Activated naive CD8-positive, alpha-beta T cell treated with anti-CD3 and anti-CD28 coated beads, Interleukin-2, amount 10 ng/mL, durations not matched to agents 7 days and 5 days (primary cell): ENCODE results near the gene CREB5. TPM values are rescaled to one million over a fixed set of nuclear protein-coding genes. Genes with fewer than 3 reads are reported as not detected.
A peak's percentile ranks its signal among the peaks of the same experiment; 100 is the strongest.

Source experiments
- ATAC-seq: fragments of 150-1000 bp; cut with Tn5 transposase; one replicate; pipeline ENCODE4 v1.10.0; 2021; ENCODE audit warnings: low read depth, moderate library complexity
- POLR2A ChIA-PET: fragments of 350-600 bp; sonication (Branson Sonifier 250); formaldehyde crosslinking; loops from one replicate; lab custom pipeline; 2021; ENCODE audit warnings: antibody characterized with exemption; lab: Charles Lee
- DNase-seq: peaks from one replicate; pipeline ENCODE4 v3.0.0; 2021
- H3K27ac Mint-ChIP-seq: one replicate; pipeline ENCODE4 v1.8.0; 2022; ENCODE audit warnings: mild to moderate bottlenecking, mixed read lengths
- H3K27me3 Mint-ChIP-seq: one replicate; pipeline ENCODE4 v1.8.0; 2022; ENCODE audit warnings: mild to moderate bottlenecking, moderate library complexity, mixed read lengths
- H3K36me3 Mint-ChIP-seq: one replicate; pipeline ENCODE4 v1.8.0; 2021; ENCODE audit warnings: mild to moderate bottlenecking, mixed read lengths
- H3K4me1 Mint-ChIP-seq: one replicate; pipeline ENCODE4 v1.8.0; 2021; ENCODE audit warnings: mixed read lengths
- H3K4me3 Mint-ChIP-seq: one replicate; pipeline ENCODE4 v1.8.0; 2022; ENCODE audit warnings: mild to moderate bottlenecking, moderate library complexity, mixed read lengths
- H3K9me3 Mint-ChIP-seq: one replicate; pipeline ENCODE4 v1.8.0; 2021; ENCODE audit warnings: mixed read lengths
- total RNA-seq, 2 experiments: library from RNA; stranded (reverse); gene quantifications; one replicate each; pipeline ENCODE4 v1.2.3, GENCODE V29; 2021

CREB5 gene
- total RNA-seq, 2 experiments from 2014 or later = not detected

DNA sequence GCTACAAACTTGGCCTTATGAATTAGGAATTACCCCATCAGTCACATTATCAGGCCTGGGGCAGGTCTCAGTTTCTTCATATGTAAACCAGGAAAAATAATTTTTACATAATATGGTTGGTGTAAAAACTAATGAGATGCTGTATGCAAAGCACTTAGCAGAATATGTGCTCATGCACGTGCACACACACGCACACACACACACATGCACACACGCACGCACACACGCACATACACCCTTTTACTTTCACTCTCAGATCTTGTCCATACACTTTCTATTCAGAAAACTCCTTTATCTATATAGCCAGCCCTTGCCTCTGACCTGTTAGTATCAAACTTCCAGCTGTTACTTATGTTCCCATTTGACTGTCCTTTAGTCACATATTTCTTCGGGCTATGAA lies 92.7 kb downstream of the CREB5 start:
- DNase-seq (no peak), ATAC-seq (no peak)
- no peaks in the 10 kb centered on the region for H3K36me3 Mint-ChIP-seq
- no peak overlapping the region for H3K4me3 Mint-ChIP-seq
- H3K9me3 Mint-ChIP-seq = no peaks in the 10 kb centered on the region
- no peak overlapping the region for H3K27ac Mint-ChIP-seq
- POLR2A ChIA-PET = no interaction called here
- H3K27me3 Mint-ChIP-seq = peaks cover 9% of the 10 kb centered on the region
- H3K4me1 Mint-ChIP-seq = peaks cover 13% of the 10 kb centered on the region

DNA sequence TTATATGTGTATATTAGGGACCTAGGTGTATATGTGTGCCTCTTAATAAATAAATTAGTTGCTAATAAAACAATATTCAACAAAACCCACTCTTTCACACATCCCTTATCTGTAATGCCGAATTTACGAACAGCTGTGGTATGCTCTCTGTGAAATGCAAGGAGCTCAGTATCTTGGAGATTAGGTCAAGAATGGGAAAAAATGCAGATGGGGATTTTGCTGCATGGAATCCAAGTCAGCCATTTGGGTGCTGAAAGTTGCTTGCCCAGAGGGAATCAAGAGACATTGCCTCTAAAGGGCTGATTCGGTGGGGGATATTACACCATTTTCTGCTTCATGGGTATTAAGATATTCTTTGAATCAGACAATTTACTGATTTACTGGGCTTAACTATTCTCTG lies 93.5 kb downstream of the CREB5 start:
- Mint-ChIP-seq H3K27me3 (peaks cover 9% of the 10 kb centered on the region), H3K4me3 (no peak overlapping the region), H3K9me3 (no peaks in the 10 kb centered on the region), H3K27ac (no peak overlapping the region), H3K4me1 (peaks cover 6% of the 10 kb centered on the region), H3K36me3 (no peaks in the 10 kb centered on the region)
- ATAC-seq (no peak), DNase-seq (no peak)
- POLR2A ChIA-PET = no interaction called here

- POLR2A ChIA-PET = no interaction called here
- Mint-ChIP-seq H3K9me3 (no peaks in the 10 kb centered on the region), H3K4me3 (no peak overlapping the region), H3K27me3 (peaks cover 18% of the 10 kb centered on the region), H3K4me1 (peaks cover 5% of the 10 kb centered on the region), H3K27ac (no peak overlapping the region), H3K36me3 (no peaks in the 10 kb centered on the region)
- no peak for ATAC-seq
- DNase-seq = no peak
These were observed 95.4 kb downstream of the CREB5 start for GRCh38 chr7:28507525-28508282.

- Mint-ChIP-seq H3K4me3 (peak overlapping the region; percentile 53), H3K9me3 (no peaks in the 10 kb centered on the region), H3K4me1 (peaks cover 5% of the 10 kb centered on the region), H3K36me3 (no peaks in the 10 kb centered on the region), H3K27me3 (peaks cover 13% of the 10 kb centered on the region), H3K27ac (peak overlapping the region; percentile 26)
- DNase-seq (no peak), ATAC-seq (no peak)
- POLR2A ChIA-PET = no interaction called here
These were observed 97.1 kb downstream of the CREB5 start for GRCh38 chr7:28509251-28510025.

- DNase-seq = no peak
- peaks cover 5% of the 10 kb centered on the region for H3K4me1 Mint-ChIP-seq
- H3K27me3 Mint-ChIP-seq = peaks cover 13% of the 10 kb centered on the region
- POLR2A ChIA-PET = no interaction called here
- H3K9me3 Mint-ChIP-seq = no peaks in the 10 kb centered on the region
- H3K27ac Mint-ChIP-seq = no peak overlapping the region
- H3K4me3 Mint-ChIP-seq = no peak overlapping the region
- no peaks in the 10 kb centered on the region for H3K36me3 Mint-ChIP-seq
- ATAC-seq = no peak
These were observed 97.7 kb downstream of the CREB5 start for GRCh38 chr7:28510026-28510369.

- DNase-seq = no peak
- POLR2A ChIA-PET = no interaction called here
- H3K27ac Mint-ChIP-seq = no peak overlapping the region
- H3K9me3 Mint-ChIP-seq = no peaks in the 10 kb centered on the region
- no peak for ATAC-seq
- peaks cover 15% of the 10 kb centered on the region for H3K27me3 Mint-ChIP-seq
- H3K36me3 Mint-ChIP-seq = no peaks in the 10 kb centered on the region
- no peak overlapping the region for H3K4me3 Mint-ChIP-seq
- H3K4me1 Mint-ChIP-seq = peaks cover 5% of the 10 kb centered on the region
These were observed 100.5 kb downstream of the CREB5 start for GRCh38 chr7:28512668-28513440.

DNA sequence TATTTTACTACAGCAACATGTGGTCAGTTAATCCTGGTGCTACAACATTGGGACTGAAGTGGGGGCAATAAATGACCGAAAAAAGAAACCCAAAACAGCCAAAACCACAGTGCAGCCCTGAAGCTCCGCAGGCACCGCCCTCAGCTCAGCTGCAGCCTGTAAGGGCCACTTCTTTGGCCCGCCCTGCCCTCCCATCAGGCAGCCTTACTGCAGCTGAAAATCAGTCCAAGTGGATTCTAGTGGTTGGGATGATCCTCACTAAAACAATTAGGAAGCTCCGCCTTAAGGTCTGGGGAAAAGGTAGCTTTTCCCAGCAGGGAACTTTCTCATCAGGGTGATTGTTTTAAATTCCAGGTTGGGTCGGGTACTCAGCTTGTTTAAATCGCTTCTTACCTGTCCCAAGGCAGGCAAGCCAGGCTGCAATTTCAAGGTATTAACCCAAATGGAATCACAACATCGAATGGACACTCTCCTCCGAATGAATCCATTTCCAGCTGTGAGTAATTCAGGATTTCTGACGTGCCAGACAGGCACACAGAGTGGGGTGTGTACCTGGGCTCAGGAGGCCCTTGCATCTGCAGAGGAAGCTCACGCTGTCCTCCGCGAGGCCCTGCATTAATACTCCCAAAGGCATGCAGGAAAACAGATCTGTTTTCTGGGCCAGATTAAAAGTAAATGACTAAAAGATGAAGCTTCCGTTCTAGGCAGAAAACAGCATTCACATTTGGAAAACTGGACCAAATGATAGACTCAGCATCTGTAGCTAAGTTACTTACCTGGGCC lies 104.3 kb downstream of the CREB5 start:
- POLR2A ChIA-PET = no interaction called here
- ATAC-seq (no peak), DNase-seq (no peak)
- no peak overlapping the region for H3K4me3 Mint-ChIP-seq
- no peaks in the 10 kb centered on the region for H3K4me1 Mint-ChIP-seq
- H3K36me3 Mint-ChIP-seq = no peaks in the 10 kb centered on the region
- H3K27me3 Mint-ChIP-seq = peaks cover 11% of the 10 kb centered on the region
- H3K9me3 Mint-ChIP-seq = no peaks in the 10 kb centered on the region
- H3K27ac Mint-ChIP-seq = no peak overlapping the region

- POLR2A ChIA-PET = no interaction called here
- Mint-ChIP-seq H3K36me3 (no peaks in the 10 kb centered on the region), H3K4me1 (no peaks in the 10 kb centered on the region), H3K27me3 (peaks cover 5% of the 10 kb centered on the region), H3K4me3 (no peak overlapping the region), H3K27ac (no peak overlapping the region), H3K9me3 (no peaks in the 10 kb centered on the region)
- ATAC-seq (no peak), DNase-seq (no peak)
These were observed 104.9 kb downstream of the CREB5 start for GRCh38 chr7:28517206-28517605.

- no peaks in the 10 kb centered on the region for H3K9me3 Mint-ChIP-seq
- POLR2A ChIA-PET = no interaction called here
- peaks cover 3% of the 10 kb centered on the region for H3K27me3 Mint-ChIP-seq
- ATAC-seq (no peak), DNase-seq (no peak)
- H3K4me3 Mint-ChIP-seq = no peak overlapping the region
- H3K36me3 Mint-ChIP-seq = no peaks in the 10 kb centered on the region
- no peak overlapping the region for H3K27ac Mint-ChIP-seq
- no peaks in the 10 kb centered on the region for H3K4me1 Mint-ChIP-seq
These were observed 105.3 kb downstream of the CREB5 start for GRCh38 chr7:28517606-28518005.

- ATAC-seq (no peak), DNase-seq (no peak)
- no peaks in the 10 kb centered on the region for H3K36me3 Mint-ChIP-seq
- H3K27ac Mint-ChIP-seq = no peak overlapping the region
- POLR2A ChIA-PET = no interaction called here
- no peaks in the 10 kb centered on the region for H3K9me3 Mint-ChIP-seq
- peaks cover 3% of the 10 kb centered on the region for H3K27me3 Mint-ChIP-seq
- H3K4me1 Mint-ChIP-seq = peaks cover 7% of the 10 kb centered on the region
- H3K4me3 Mint-ChIP-seq = no peak overlapping the region
These were observed 108.0 kb downstream of the CREB5 start for GRCh38 chr7:28520074-28521015.

- peaks cover 7% of the 10 kb centered on the region for H3K4me1 Mint-ChIP-seq
- H3K27me3 Mint-ChIP-seq = peaks cover 2% of the 10 kb centered on the region
- ATAC-seq (no peak), DNase-seq (no peak)
- no peaks in the 10 kb centered on the region for H3K36me3 Mint-ChIP-seq
- H3K27ac Mint-ChIP-seq = no peak overlapping the region
- POLR2A ChIA-PET = no interaction called here
- no peak overlapping the region for H3K4me3 Mint-ChIP-seq
- no peaks in the 10 kb centered on the region for H3K9me3 Mint-ChIP-seq
These were observed 112.7 kb downstream of the CREB5 start for GRCh38 chr7:28524978-28525377.

DNA sequence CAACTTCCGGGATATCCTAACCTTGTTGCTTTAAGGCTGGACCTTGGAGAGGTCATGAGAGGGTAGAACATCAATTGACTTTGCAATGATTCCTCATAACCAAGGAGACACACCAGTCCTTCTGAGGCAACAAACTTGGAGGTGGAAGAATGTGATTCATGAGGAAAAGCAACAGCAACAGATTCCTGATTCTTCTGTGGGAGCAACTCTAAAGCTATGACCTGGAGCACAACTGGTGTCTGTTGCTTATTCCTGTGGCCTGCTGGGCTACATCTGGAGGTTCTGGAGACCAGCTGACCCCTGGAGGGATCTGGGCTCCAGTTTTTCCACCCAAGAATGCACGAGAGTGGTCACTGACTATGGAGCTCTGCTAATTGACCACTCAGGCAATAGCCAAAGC lies 116.6 kb downstream of the CREB5 start:
- peaks cover 8% of the 10 kb centered on the region for H3K27me3 Mint-ChIP-seq

More for the DNA sequence above, 116.6 kb downstream of the CREB5 start:
- peaks cover 2% of the 10 kb centered on the region for H3K4me1 Mint-ChIP-seq
- H3K4me3 Mint-ChIP-seq = no peak overlapping the region
- DNase-seq = no peak
- POLR2A ChIA-PET = no interaction called here
- H3K36me3 Mint-ChIP-seq = no peaks in the 10 kb centered on the region
- H3K9me3 Mint-ChIP-seq = no peaks in the 10 kb centered on the region
- no peak for ATAC-seq
- H3K27ac Mint-ChIP-seq = no peak overlapping the region
